OCI-LY3 (cell line): ENCODE measurements around the gene LGMN.
A peak's percentile ranks its signal among the peaks of the same experiment; 100 is the strongest.

ENCODE experiments used
- H2AFZ ChIP-seq: fragments of 200-600, 300-600 bp; shearing (Covaris generic); 2 replicates; pipeline ENCODE4 v1.6.0; 2014; ENCODE audit warnings: antibody characterized with exemption, low read depth, low read length
- H3K27ac ChIP-seq: fragments of 200-600, 300-600 bp; sonication (generic); 2 replicates; pipeline ENCODE4 v1.5.1; 2014; ENCODE audit warnings: mild to moderate bottlenecking, low read length, moderate library complexity, mixed read lengths
- H3K27me3 ChIP-seq: fragments of 200-600, 300-600 bp; sonication (generic); 2 replicates; pipeline ENCODE4 v1.6.1; 2014; ENCODE audit warnings: low read depth, low read length, mixed read lengths
- H3K36me3 ChIP-seq: fragments of 200-600, 300-600 bp; sonication (generic); replicated peaks from 2 replicates; pipeline ENCODE3; 2014; ENCODE audit warnings: low read depth, low read length, mixed read lengths
- H3K4me1 ChIP-seq: fragments of 300-600, 200-600 bp; sonication (generic); 2 replicates; pipeline ENCODE4 v1.6.1; 2014; ENCODE audit warnings: low read length, mixed read lengths
- H3K4me2 ChIP-seq: fragments of 200-600, 300-600 bp; sonication (generic); 2 replicates; pipeline ENCODE4 v1.6.1; 2014; ENCODE audit warnings: low read length, mixed read lengths
- H3K4me3 ChIP-seq: fragments of 300-600, 200-600 bp; sonication (generic); 2 replicates; pipeline ENCODE4 v1.5.1; 2014; ENCODE audit warnings: antibody characterized with exemption, mild to moderate bottlenecking, low read length, moderate library complexity
- H3K79me2 ChIP-seq: fragments of 300-600, 200-600 bp; shearing (Covaris generic); 2 replicates; pipeline ENCODE4 v1.6.1; 2014; ENCODE audit warnings: mild to moderate bottlenecking, low read length, mixed read lengths
- H3K9ac ChIP-seq: fragments of 300-600, 200-600 bp; shearing (Covaris generic); 2 replicates; pipeline ENCODE4 v1.6.0; 2014; ENCODE audit warnings: mild to moderate bottlenecking, low read length, moderate library complexity
- H3K9me3 ChIP-seq: fragments of 200-600, 300-600 bp; shearing (Covaris generic); 2 replicates; pipeline ENCODE4 v1.6.1; 2014; ENCODE audit warnings: low read length, mixed read lengths; ENCODE audit not compliant: insufficient read depth
- H4K20me1 ChIP-seq: fragments of 200-600, 300-600 bp; sonication (generic); 2 replicates; pipeline ENCODE4 v1.6.1; 2016; ENCODE audit warnings: low read length, mixed read lengths; ENCODE audit not compliant: insufficient read depth
- EZH2phosphoT487 ChIP-seq: fragments of 200-600 bp; shearing (Covaris generic); IDR thresholded peaks from 2 replicates; pipeline ENCODE4 v1.6.1; 2018; ENCODE audit warnings: antibody characterized with exemption, mixed run types, low read depth
- TF ChIP-seq, protein P1 (sequence below): fragments of 200-600, 300-600 bp; sonication (generic); IDR thresholded peaks from 2 replicates; pipeline ENCODE4 v1.5.1; 2014; ENCODE audit warnings: antibody characterized with exemption, low read length, low read depth

Gene LGMN

DNA sequence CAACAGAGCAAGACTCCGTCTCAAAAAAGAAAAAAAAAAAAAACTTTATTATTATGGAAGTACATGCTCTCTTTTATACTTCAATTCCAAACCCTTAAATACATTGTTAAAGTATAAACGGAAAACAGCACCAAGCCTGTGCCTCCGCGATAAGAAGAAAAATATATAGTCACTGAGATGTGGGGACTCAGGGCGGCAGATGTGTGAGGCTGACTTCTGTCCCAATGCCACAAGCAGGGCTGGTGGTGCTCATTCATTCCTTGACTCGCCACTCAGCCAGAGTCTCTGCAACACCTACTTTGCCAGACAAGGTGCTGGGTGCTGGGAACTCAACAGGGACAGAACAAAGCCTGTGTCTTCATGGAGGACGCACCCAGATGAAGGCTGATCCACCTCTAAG is 13.8 kb downstream of the LGMN start:
- TF ChIP-seq EZH2phosphoT487 = no peak
- TF ChIP-seq, protein P1, sequence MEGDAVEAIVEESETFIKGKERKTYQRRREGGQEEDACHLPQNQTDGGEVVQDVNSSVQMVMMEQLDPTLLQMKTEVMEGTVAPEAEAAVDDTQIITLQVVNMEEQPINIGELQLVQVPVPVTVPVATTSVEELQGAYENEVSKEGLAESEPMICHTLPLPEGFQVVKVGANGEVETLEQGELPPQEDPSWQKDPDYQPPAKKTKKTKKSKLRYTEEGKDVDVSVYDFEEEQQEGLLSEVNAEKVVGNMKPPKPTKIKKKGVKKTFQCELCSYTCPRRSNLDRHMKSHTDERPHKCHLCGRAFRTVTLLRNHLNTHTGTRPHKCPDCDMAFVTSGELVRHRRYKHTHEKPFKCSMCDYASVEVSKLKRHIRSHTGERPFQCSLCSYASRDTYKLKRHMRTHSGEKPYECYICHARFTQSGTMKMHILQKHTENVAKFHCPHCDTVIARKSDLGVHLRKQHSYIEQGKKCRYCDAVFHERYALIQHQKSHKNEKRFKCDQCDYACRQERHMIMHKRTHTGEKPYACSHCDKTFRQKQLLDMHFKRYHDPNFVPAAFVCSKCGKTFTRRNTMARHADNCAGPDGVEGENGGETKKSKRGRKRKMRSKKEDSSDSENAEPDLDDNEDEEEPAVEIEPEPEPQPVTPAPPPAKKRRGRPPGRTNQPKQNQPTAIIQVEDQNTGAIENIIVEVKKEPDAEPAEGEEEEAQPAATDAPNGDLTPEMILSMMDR = no peak
- Histone ChIP-seq H3K36me3 (peaks cover 20% of the 10 kb centered on the region), H3K4me2 (no peak overlapping the region), H3K79me2 (no peaks in the 10 kb centered on the region), H3K27me3 (peaks cover 19% of the 10 kb centered on the region), H2AFZ (no peak overlapping the region), H3K27ac (no peak overlapping the region), H4K20me1 (peaks cover 2% of the 10 kb centered on the region; the same call in 1 of the 2 replicates), H3K4me1 (peaks cover 16% of the 10 kb centered on the region), H3K9ac (no peak overlapping the region), H3K4me3 (no peak overlapping the region), H3K9me3 (peaks cover 9% of the 10 kb centered on the region)

DNA sequence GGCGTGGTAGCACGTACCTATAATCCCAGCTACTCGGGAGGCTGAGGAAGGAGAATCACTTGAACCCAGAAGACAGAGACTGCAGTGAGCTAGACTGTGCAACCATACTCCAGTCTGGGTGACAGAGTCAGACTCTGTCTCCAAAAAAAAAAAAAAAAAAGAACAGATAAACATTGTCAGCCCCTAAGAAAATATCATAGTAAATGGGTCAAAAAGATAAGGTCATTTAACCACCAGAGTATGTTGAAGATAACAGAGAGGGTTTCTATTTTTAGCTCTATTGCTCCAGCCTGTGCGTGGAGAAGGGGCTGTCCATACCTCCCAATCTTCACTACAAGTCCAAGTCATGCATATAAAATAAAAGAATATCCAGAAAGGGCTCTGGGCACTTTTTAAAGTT is 15.4 kb downstream of the LGMN start:
- Histone ChIP-seq H2AFZ (no peak overlapping the region), H3K27ac (no peak overlapping the region), H3K27me3 (peaks cover 22% of the 10 kb centered on the region), H4K20me1 (peaks cover 2% of the 10 kb centered on the region; the same call in 1 of the 2 replicates), H3K4me3 (no peak overlapping the region), H3K36me3 (peaks cover 23% of the 10 kb centered on the region), H3K9ac (no peak overlapping the region), H3K79me2 (no peaks in the 10 kb centered on the region), H3K9me3 (peaks cover 9% of the 10 kb centered on the region), H3K4me1 (peaks cover 32% of the 10 kb centered on the region), H3K4me2 (no peak overlapping the region)
- TF ChIP-seq EZH2phosphoT487 = no peak
- TF ChIP-seq, protein P1 = no peak

DNA sequence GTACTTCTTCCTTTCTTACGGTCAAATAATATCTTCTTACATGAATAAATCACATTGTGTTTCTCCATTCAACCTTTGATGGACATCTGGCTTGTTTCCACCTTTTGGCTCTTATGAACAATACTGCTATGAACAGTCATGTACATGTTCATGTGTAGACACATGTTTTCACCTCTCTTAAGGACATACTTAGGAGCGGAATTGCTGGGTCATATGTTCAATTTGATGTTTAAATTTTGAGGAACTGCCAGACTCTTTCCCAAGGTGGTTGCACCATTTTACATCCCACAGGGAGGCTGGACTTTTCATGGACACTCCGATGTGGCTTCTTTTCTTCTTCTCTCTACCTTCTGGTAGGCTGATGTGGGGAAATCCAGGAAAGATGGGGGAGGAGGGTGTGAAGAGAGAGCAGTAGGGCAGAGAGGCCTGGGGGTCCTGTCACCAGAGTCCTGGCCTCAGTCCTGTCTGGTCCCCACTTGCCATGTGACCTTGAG is 16.8 kb downstream of the LGMN start:
- no peak overlapping the region for H3K4me3 ChIP-seq
- no peak overlapping the region for H3K4me2 ChIP-seq
- H3K27ac ChIP-seq = no peak overlapping the region
- peaks cover 28% of the 10 kb centered on the region for H3K36me3 ChIP-seq
- peaks cover 2% of the 10 kb centered on the region; the same call in 1 of the 2 replicates for H4K20me1 ChIP-seq
- peaks cover 9% of the 10 kb centered on the region for H3K9me3 ChIP-seq
- H3K4me1 ChIP-seq = peaks cover 28% of the 10 kb centered on the region
- H2AFZ ChIP-seq = no peak overlapping the region
- no peaks in the 10 kb centered on the region for H3K79me2 ChIP-seq
- H3K27me3 ChIP-seq = peaks cover 24% of the 10 kb centered on the region
- no peak overlapping the region for H3K9ac ChIP-seq
- TF ChIP-seq EZH2phosphoT487 = no peak
- TF ChIP-seq, protein P1 = no peak

DNA sequence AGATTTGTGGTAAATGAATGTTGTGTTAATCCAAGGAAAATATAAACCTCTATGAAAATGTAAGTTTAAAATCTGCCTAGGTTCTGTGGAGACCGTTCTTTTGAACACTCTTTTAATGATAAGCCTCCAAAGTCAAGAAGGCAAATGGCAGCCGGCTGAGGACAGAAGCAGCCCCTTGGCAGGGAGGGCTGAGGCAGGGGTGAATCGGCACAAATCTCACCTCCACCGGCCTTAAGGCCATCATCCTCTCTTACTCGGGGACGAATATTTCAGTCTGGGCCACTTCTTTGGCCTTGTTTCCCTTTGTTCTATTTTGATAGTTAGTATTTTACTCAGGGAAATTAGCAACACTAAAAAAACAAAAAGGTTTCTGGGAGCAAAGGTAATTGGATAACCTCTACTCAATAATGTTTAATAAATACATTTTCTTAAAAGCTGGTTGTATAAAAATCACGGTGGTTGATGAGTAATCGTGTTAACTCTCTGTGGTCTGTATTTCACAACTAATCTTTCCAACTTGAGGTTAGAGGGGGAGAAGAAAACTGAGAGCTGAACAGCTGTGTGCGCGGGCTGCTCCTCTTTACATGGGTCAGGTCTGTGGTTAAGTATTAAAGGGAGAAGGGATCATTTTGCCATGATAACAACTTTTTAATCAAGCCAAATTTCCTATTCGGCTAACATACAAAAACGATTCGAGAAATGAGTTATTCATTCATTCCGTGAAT is 18.6 kb downstream of the LGMN start:
- Histone ChIP-seq H3K27me3 (peaks cover 24% of the 10 kb centered on the region), H3K4me3 (peak overlapping the region; percentile 51), H3K36me3 (peaks cover 30% of the 10 kb centered on the region), H3K27ac (peak overlapping the region; percentile 36), H3K4me2 (peak overlapping the region; percentile 75), H4K20me1 (no peaks in the 10 kb centered on the region; the same call in 1 of the 2 replicates), H3K9me3 (peaks cover 9% of the 10 kb centered on the region), H3K79me2 (no peaks in the 10 kb centered on the region), H3K9ac (peak overlapping the region; percentile 1; the same call in 1 of the 2 replicates), H3K4me1 (peaks cover 28% of the 10 kb centered on the region), H2AFZ (no peak overlapping the region)
- TF ChIP-seq, protein P1 = no peak
- peak; percentile 79 for TF ChIP-seq EZH2phosphoT487
